ENCODE results near the gene SPINK4. TPM values are rescaled to one million over a fixed set of nuclear protein-coding genes. Genes with fewer than 3 reads are reported as not detected.

The SPINK4 gene
- total RNA-seq, 1 experiment from 2014 or later = not detected

- H3K4me1 ChIP-seq (replicated peaks) = no peaks in the 10 kb centered on the region
- H3K27ac ChIP-seq = no peak overlapping the region
- DNase-seq (ENCODE audit: low read depth in 1 of 2, low spot score in 2 of 2) = no peak
- no peaks in the 10 kb centered on the region for H3K9me3 ChIP-seq (replicated peaks)
- H3K36me3 ChIP-seq = peaks cover 16% of the 10 kb centered on the region
- no peaks in the 10 kb centered on the region for H3K27me3 ChIP-seq (replicated peaks)
- H3K4me3 ChIP-seq = no peak overlapping the region
These were observed 37.5 kb downstream of the SPINK4 start for GRCh38 chr9:33277484-33277883.

GRCh38 chr9:33285502-33285901 lies 45.5 kb downstream of the SPINK4 start:
- H3K4me3 ChIP-seq = no peak overlapping the region
- H3K9me3 ChIP-seq (replicated peaks) = no peaks in the 10 kb centered on the region
- peaks cover 2% of the 10 kb centered on the region for H3K36me3 ChIP-seq
- no peak overlapping the region for H3K27ac ChIP-seq
- DNase-seq (ENCODE audit: low read depth in 1 of 2, low spot score in 2 of 2) = no peak
- H3K4me1 ChIP-seq (replicated peaks) = no peaks in the 10 kb centered on the region
- H3K27me3 ChIP-seq (replicated peaks) = no peaks in the 10 kb centered on the region

- H3K4me3 ChIP-seq = no peak overlapping the region
- DNase-seq (ENCODE audit: low read depth in 1 of 2, low spot score in 2 of 2) = peak; percentile 4 to 43
- no peak overlapping the region for H3K27ac ChIP-seq
- H3K4me1 ChIP-seq (replicated peaks) = peaks cover 6% of the 10 kb centered on the region
- H3K27me3 ChIP-seq (replicated peaks) = no peaks in the 10 kb centered on the region
- H3K36me3 ChIP-seq = peaks cover 9% of the 10 kb centered on the region
- no peaks in the 10 kb centered on the region for H3K9me3 ChIP-seq (replicated peaks)
These were observed 47.1 kb downstream of the SPINK4 start for GRCh38 chr9:33287087-33287490.

GRCh38 chr9:33288235-33288634 lies 48.3 kb downstream of the SPINK4 start:
- no peak for DNase-seq (ENCODE audit: low read depth in 1 of 2, low spot score in 2 of 2)
- H3K9me3 ChIP-seq (replicated peaks) = no peaks in the 10 kb centered on the region
- no peak overlapping the region for H3K4me3 ChIP-seq
- peaks cover 18% of the 10 kb centered on the region for H3K36me3 ChIP-seq
- no peaks in the 10 kb centered on the region for H3K27me3 ChIP-seq (replicated peaks)
- H3K4me1 ChIP-seq (replicated peaks) = peaks cover 6% of the 10 kb centered on the region
- no peak overlapping the region for H3K27ac ChIP-seq

- Histone ChIP-seq H3K9me3 (replicated peaks) (no peaks in the 10 kb centered on the region), H3K4me3 (no peak overlapping the region), H3K4me1 (replicated peaks) (peaks cover 6% of the 10 kb centered on the region), H3K27me3 (replicated peaks) (no peaks in the 10 kb centered on the region), H3K36me3 (peaks cover 21% of the 10 kb centered on the region), H3K27ac (no peak overlapping the region)
- no peak for DNase-seq (ENCODE audit: low read depth in 1 of 2, low spot score in 2 of 2)
These were observed 49.0 kb downstream of the SPINK4 start for GRCh38 chr9:33288828-33289483.

GRCh38 chr9:33289496-33289895 lies 49.5 kb downstream of the SPINK4 start:
- no peak for DNase-seq (ENCODE audit: low read depth in 1 of 2, low spot score in 2 of 2)
- H3K4me1 ChIP-seq (replicated peaks) = peaks cover 6% of the 10 kb centered on the region
- peaks cover 21% of the 10 kb centered on the region for H3K36me3 ChIP-seq
- peak overlapping the region; percentile 97; the same call in 1 of the 2 replicates for H3K27ac ChIP-seq
- H3K9me3 ChIP-seq (replicated peaks) = no peaks in the 10 kb centered on the region
- no peaks in the 10 kb centered on the region for H3K27me3 ChIP-seq (replicated peaks)
- peak overlapping the region; percentile 68; the same call in 1 of the 2 replicates for H3K4me3 ChIP-seq

GRCh38 chr9:33289936-33290246 lies 49.9 kb downstream of the SPINK4 start:
- no peak for DNase-seq (ENCODE audit: low read depth in 1 of 2, low spot score in 2 of 2)
- no peaks in the 10 kb centered on the region for H3K9me3 ChIP-seq (replicated peaks)
- peak overlapping the region; percentile 68 for H3K4me3 ChIP-seq
- peaks cover 22% of the 10 kb centered on the region for H3K36me3 ChIP-seq
- no peaks in the 10 kb centered on the region for H3K27me3 ChIP-seq (replicated peaks)
- peak overlapping the region; percentile 97 for H3K27ac ChIP-seq
- peaks cover 6% of the 10 kb centered on the region for H3K4me1 ChIP-seq (replicated peaks)

GRCh38 chr9:33290247-33291030 lies 50.5 kb downstream of the SPINK4 start, which contains the start of gene NFX1:
NFX1 (plus strand) TSS chr9:33290516; CDS start chr9:33290573, 57 bp downstream.
- H3K27me3 ChIP-seq (replicated peaks) = no peaks in the 10 kb centered on the region
- H3K27ac ChIP-seq = peak within 1 kb of the TSS; percentile 97
- H3K9me3 ChIP-seq (replicated peaks) = no peaks in the 10 kb centered on the region
- peak; percentile 90 to 94 for DNase-seq (ENCODE audit: low read depth in 1 of 2, low spot score in 2 of 2)
- peak within 1 kb of the TSS; percentile 68 for H3K4me3 ChIP-seq
- H3K36me3 ChIP-seq = peaks cover 26% of the 10 kb centered on the region
- peaks cover 6% of the 10 kb centered on the region for H3K4me1 ChIP-seq (replicated peaks)

GRCh38 chr9:33291031-33291397 lies 51.0 kb downstream of the SPINK4 start:
- Histone ChIP-seq H3K27ac (peak overlapping the region; percentile 97), H3K9me3 (replicated peaks) (no peaks in the 10 kb centered on the region), H3K4me1 (replicated peaks) (peaks cover 6% of the 10 kb centered on the region), H3K4me3 (peak overlapping the region; percentile 68), H3K36me3 (peaks cover 30% of the 10 kb centered on the region), H3K27me3 (replicated peaks) (no peaks in the 10 kb centered on the region)
- no peak for DNase-seq (ENCODE audit: low read depth in 1 of 2, low spot score in 2 of 2)

GRCh38 chr9:33291901-33292300 lies 51.9 kb downstream of the SPINK4 start:
- H3K4me1 ChIP-seq (replicated peaks) = peaks cover 6% of the 10 kb centered on the region
- peaks cover 36% of the 10 kb centered on the region for H3K36me3 ChIP-seq
- H3K4me3 ChIP-seq = no peak overlapping the region
- no peaks in the 10 kb centered on the region for H3K27me3 ChIP-seq (replicated peaks)
- H3K27ac ChIP-seq = no peak overlapping the region
- H3K9me3 ChIP-seq (replicated peaks) = no peaks in the 10 kb centered on the region
- no peak for DNase-seq (ENCODE audit: low read depth in 1 of 2, low spot score in 2 of 2)

- Histone ChIP-seq H3K9me3 (replicated peaks) (no peaks in the 10 kb centered on the region), H3K27me3 (replicated peaks) (no peaks in the 10 kb centered on the region), H3K4me3 (no peak overlapping the region), H3K36me3 (peaks cover 49% of the 10 kb centered on the region), H3K4me1 (replicated peaks) (peaks cover 6% of the 10 kb centered on the region), H3K27ac (no peak overlapping the region)
- no peak for DNase-seq (ENCODE audit: low read depth in 1 of 2, low spot score in 2 of 2)
These were observed 53.8 kb downstream of the SPINK4 start for GRCh38 chr9:33293782-33294181.

GRCh38 chr9:33294670-33295432 lies 54.9 kb downstream of the SPINK4 start:
- Histone ChIP-seq H3K27me3 (replicated peaks) (no peaks in the 10 kb centered on the region), H3K9me3 (replicated peaks) (no peaks in the 10 kb centered on the region), H3K36me3 (peaks cover 49% of the 10 kb centered on the region), H3K4me1 (replicated peaks) (peaks cover 6% of the 10 kb centered on the region), H3K4me3 (no peak overlapping the region), H3K27ac (no peak overlapping the region)
- DNase-seq (ENCODE audit: low read depth in 1 of 2, low spot score in 2 of 2) = no peak

GRCh38 chr9:33295571-33295970 lies 55.6 kb downstream of the SPINK4 start:
- DNase-seq (ENCODE audit: low read depth in 1 of 2, low spot score in 2 of 2) = no peak
- Histone ChIP-seq H3K36me3 (peaks cover 46% of the 10 kb centered on the region), H3K27ac (no peak overlapping the region), H3K4me1 (replicated peaks) (peaks cover 6% of the 10 kb centered on the region), H3K27me3 (replicated peaks) (no peaks in the 10 kb centered on the region), H3K4me3 (no peak overlapping the region), H3K9me3 (replicated peaks) (no peaks in the 10 kb centered on the region)

- DNase-seq (ENCODE audit: low read depth in 1 of 2, low spot score in 2 of 2) = no peak
- Histone ChIP-seq H3K36me3 (peaks cover 37% of the 10 kb centered on the region), H3K27me3 (replicated peaks) (no peaks in the 10 kb centered on the region), H3K27ac (no peak overlapping the region), H3K9me3 (replicated peaks) (no peaks in the 10 kb centered on the region), H3K4me3 (no peak overlapping the region), H3K4me1 (replicated peaks) (no peaks in the 10 kb centered on the region)
These were observed 57.5 kb downstream of the SPINK4 start for GRCh38 chr9:33297432-33297831.

Measured in SJSA1 (cell line).